IMR-90 (cell line): ENCODE data around the gene TXNDC16. TPM values are rescaled to one million over a fixed set of nuclear protein-coding genes. Genes with fewer than 3 reads are reported as not detected.

Experiments
- BHLHE40 ChIP-seq: fragments of 150-350 bp; IDR thresholded peaks from 2 replicates; pipeline ENCODE4 v1.6.1; 2016; ENCODE audit warnings: mild to moderate bottlenecking, low read depth, low read length
- CTCF ChIP-seq: conservative IDR thresholded peaks from 2 replicates; pipeline ENCODE4 v1.5.1; 2012; ENCODE audit warnings: mild to moderate bottlenecking, low read depth, low read length, improper control_type of control experiment
- MXI1 ChIP-seq: IDR thresholded peaks from 2 replicates; pipeline ENCODE4 v1.6.1; 2012; ENCODE audit warnings: low read depth, mild to moderate bottlenecking, low read length, moderate library complexity, borderline replicate concordance
- USF2 ChIP-seq: fragments of 150-350 bp; IDR thresholded peaks from 2 replicates; pipeline ENCODE4 v1.6.1; 2017; ENCODE audit warnings: mild to moderate bottlenecking, antibody characterized with exemption, low read length, low read depth
- polyA plus RNA-seq, 3 experiments: library from polyadenylated mRNA; depleted of rRNA; stranded (reverse); fragments of >200 nt; gene quantifications; 2 replicates each; pipeline ENCODE4 v1.2.3, GENCODE V29; 2012; ENCODE audit warnings: low replicate concordance in 1 of 3
- total RNA-seq: library from RNA; depleted of rRNA; stranded (reverse); fragments of >200 nt; gene quantifications from 2 replicates; pipeline ENCODE4 v1.2.3, GENCODE V29; 2012

Gene TXNDC16
- total and polyA plus RNA-seq, 2 of the 4 experiments (the other 2 are of a cell fraction) = 1.4 TPM

- TF ChIP-seq CTCF (no peak), MXI1 (peak; percentile 68), USF2 (peak; percentile 70; the same call in 1 of the 2 replicates), BHLHE40 (peak; percentile 51; the same call in 1 of the 2 replicates)
These were observed at the start of gene TXNDC16, which contains the start of gene GPR137C (continued) for GRCh38 chr14:52552063-52552988.
